GM21576 (cell line): ENCODE measurements around the gene ACO1.

Experiments used
- ATAC-seq: cut with Tn5 transposase; IDR thresholded peaks from one replicate; pipeline ENCODE4 v1.9.1; 2021; ENCODE audit warnings: mild to moderate bottlenecking, moderate library complexity; ENCODE audit not compliant: unreplicated experiment

ACO1 gene

GRCh38 chr9:32382565-32383320 is 1.7 kb upstream of the ACO1 start:
- ATAC-seq = no peak

GRCh38 chr9:32384002-32384363 is 460 bp upstream of the ACO1 start:
- no peak for ATAC-seq

- ATAC-seq = no peak
Measured at GRCh38 chr9:32385152-32385884, 875 bp downstream of the ACO1 start.

- ATAC-seq = no peak
Measured at GRCh38 chr9:32385885-32386283, 1.4 kb downstream of the ACO1 start.

GRCh38 chr9:32387256-32387655 is 2.8 kb downstream of the ACO1 start:
- no peak for ATAC-seq

- ATAC-seq = no peak
Measured at GRCh38 chr9:32389365-32389764, 4.9 kb downstream of the ACO1 start.

- ATAC-seq = no peak
Measured at GRCh38 chr9:32393911-32394310, 9.5 kb downstream of the ACO1 start.

- no peak for ATAC-seq
Measured at GRCh38 chr9:32394381-32395049, 10.1 kb downstream of the ACO1 start.

GRCh38 chr9:32395510-32396216 is 11.2 kb downstream of the ACO1 start:
- ATAC-seq = no peak

GRCh38 chr9:32398207-32398606 is 13.8 kb downstream of the ACO1 start:
- ATAC-seq = no peak

GRCh38 chr9:32399110-32399815 is 14.8 kb downstream of the ACO1 start:
- ATAC-seq = no peak

- ATAC-seq = no peak
Measured at GRCh38 chr9:32401488-32401887, 17.0 kb downstream of the ACO1 start.

- ATAC-seq = no peak
Measured at GRCh38 chr9:32403567-32404260, 19.3 kb downstream of the ACO1 start.

- no peak for ATAC-seq
Measured at GRCh38 chr9:32404402-32404801, 20.0 kb downstream of the ACO1 start.

GRCh38 chr9:32404856-32405255 is 20.4 kb downstream of the ACO1 start:
- no peak for ATAC-seq

GRCh38 chr9:32405506-32405905 is 21.1 kb downstream of the ACO1 start:
- no peak for ATAC-seq

- ATAC-seq = no peak
Measured at GRCh38 chr9:32406046-32406445, 21.6 kb downstream of the ACO1 start.

- no peak for ATAC-seq
Measured at GRCh38 chr9:32411753-32412152, 27.3 kb downstream of the ACO1 start.

GRCh38 chr9:32412440-32412839 is 28.0 kb downstream of the ACO1 start:
- no peak for ATAC-seq

- ATAC-seq = no peak
Measured at GRCh38 chr9:32413424-32413823, 29.0 kb downstream of the ACO1 start.
